HuH-7 (cell line): ENCODE measurements around the gene PIPOX.

Source experiments
- DNase-seq: peaks from one replicate; pipeline ENCODE4 v3.0.0; 2011; ENCODE audit warnings: low spot score

The PIPOX gene

GRCh38 chr17:29048440-29049368 lies 5.8 kb downstream of the PIPOX start:
- no peak for DNase-seq

- DNase-seq, result no peak
These were observed 6.7 kb downstream of the PIPOX start for GRCh38 chr17:29049541-29050145.

GRCh38 chr17:29050176-29050575 lies 7.2 kb downstream of the PIPOX start:
- no peak for DNase-seq

- DNase-seq, result no peak
These were observed 8.3 kb downstream of the PIPOX start for GRCh38 chr17:29051194-29051593.

GRCh38 chr17:29051731-29052130 lies 8.8 kb downstream of the PIPOX start:
- DNase-seq, result no peak

GRCh38 chr17:29054835-29055234 lies 11.9 kb downstream of the PIPOX start:
- DNase-seq, result no peak

- no peak for DNase-seq
These were observed 14.4 kb downstream of the PIPOX start for GRCh38 chr17:29057361-29057760.

GRCh38 chr17:29058391-29058790 lies 15.4 kb downstream of the PIPOX start:
- no peak for DNase-seq

GRCh38 chr17:29059281-29059680 lies 16.3 kb downstream of the PIPOX start:
- no peak for DNase-seq

- DNase-seq, result no peak
These were observed 17.5 kb downstream of the PIPOX start for GRCh38 chr17:29060475-29060874.

GRCh38 chr17:29061036-29061435 lies 18.1 kb downstream of the PIPOX start:
- DNase-seq, result no peak

- DNase-seq, result no peak
These were observed 19.3 kb downstream of the PIPOX start for GRCh38 chr17:29062215-29062614.

- DNase-seq, result no peak
These were observed 21.1 kb downstream of the PIPOX start for GRCh38 chr17:29063992-29064391.

GRCh38 chr17:29066047-29066446 lies 23.1 kb downstream of the PIPOX start:
- no peak for DNase-seq

- no peak for DNase-seq
These were observed 23.7 kb downstream of the PIPOX start for GRCh38 chr17:29066606-29067005.

GRCh38 chr17:29068818-29069217 lies 25.9 kb downstream of the PIPOX start:
- no peak for DNase-seq

GRCh38 chr17:29069526-29070041 lies 26.6 kb downstream of the PIPOX start:
- DNase-seq, result no peak

GRCh38 chr17:29070308-29070707 lies 27.4 kb downstream of the PIPOX start:
- DNase-seq, result no peak

GRCh38 chr17:29070781-29071180 lies 27.8 kb downstream of the PIPOX start:
- DNase-seq, result no peak

GRCh38 chr17:29071303-29071702 lies 28.4 kb downstream of the PIPOX start:
- no peak for DNase-seq

- no peak for DNase-seq
These were observed 30.1 kb downstream of the PIPOX start for GRCh38 chr17:29073045-29073444.

- no peak for DNase-seq
These were observed 30.6 kb downstream of the PIPOX start for GRCh38 chr17:29073520-29073919.

- no peak for DNase-seq
These were observed 31.5 kb downstream of the PIPOX start for GRCh38 chr17:29074488-29074887.
